ENCODE results near the gene ANKRD33B.

Gene ANKRD33B

DNA sequence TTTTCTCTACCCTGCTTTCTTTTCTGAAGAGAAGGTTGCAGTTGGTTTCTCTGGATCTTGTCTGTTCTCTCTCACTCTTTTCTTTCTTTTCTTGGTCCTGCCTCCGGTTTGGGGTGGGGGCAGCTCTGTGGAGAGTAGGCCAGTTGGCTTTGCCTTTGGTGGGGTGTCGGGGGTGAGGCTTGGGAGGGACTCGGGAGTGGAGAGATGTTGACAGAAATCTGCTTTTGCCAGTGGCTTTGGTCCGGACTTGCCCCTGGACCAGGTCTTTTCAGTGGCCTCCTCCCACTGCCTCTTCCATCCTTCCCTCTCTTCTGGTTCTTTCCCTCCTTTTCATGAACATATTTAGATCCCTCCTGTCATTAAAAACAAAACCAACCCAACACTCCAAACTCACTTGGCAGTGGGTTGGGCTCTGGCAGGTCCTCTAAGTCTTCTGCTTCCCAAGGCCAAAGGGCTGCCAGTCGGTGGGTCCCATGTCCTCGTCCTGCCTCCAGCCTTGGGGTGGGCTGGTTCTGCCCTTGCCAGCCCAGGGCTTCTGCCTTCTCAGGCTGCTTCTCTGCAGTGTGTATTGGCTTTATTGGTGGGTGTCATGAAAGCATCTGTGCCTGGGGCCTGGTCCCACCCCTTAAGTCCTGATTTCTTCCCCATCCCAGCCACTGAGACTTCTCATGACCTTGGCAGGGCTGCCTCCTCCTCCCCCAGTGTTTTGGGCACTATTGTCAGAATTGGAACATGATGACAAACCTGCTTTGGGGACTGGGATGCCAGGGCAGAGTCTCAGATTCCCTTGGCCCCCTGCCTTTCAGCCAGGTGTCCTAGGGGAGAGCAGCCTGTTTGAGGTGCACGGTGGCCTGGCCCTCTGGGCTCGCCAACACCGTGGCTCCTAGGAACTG, 16.9 kb downstream of the ANKRD33B start:
- DNase-seq (ENCODE audit: low read depth), result no peak
- TF ChIP-seq, protein P1, sequence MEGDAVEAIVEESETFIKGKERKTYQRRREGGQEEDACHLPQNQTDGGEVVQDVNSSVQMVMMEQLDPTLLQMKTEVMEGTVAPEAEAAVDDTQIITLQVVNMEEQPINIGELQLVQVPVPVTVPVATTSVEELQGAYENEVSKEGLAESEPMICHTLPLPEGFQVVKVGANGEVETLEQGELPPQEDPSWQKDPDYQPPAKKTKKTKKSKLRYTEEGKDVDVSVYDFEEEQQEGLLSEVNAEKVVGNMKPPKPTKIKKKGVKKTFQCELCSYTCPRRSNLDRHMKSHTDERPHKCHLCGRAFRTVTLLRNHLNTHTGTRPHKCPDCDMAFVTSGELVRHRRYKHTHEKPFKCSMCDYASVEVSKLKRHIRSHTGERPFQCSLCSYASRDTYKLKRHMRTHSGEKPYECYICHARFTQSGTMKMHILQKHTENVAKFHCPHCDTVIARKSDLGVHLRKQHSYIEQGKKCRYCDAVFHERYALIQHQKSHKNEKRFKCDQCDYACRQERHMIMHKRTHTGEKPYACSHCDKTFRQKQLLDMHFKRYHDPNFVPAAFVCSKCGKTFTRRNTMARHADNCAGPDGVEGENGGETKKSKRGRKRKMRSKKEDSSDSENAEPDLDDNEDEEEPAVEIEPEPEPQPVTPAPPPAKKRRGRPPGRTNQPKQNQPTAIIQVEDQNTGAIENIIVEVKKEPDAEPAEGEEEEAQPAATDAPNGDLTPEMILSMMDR (conservative IDR thresholded peaks at IDR 0.05; ENCODE audit: control insufficient read depth, insufficient read depth, low read depth, low read length), result no peak
- H3K4me3 ChIP-seq (ENCODE audit: control insufficient read depth, low read depth, low read length), result no peak overlapping the region

DNA sequence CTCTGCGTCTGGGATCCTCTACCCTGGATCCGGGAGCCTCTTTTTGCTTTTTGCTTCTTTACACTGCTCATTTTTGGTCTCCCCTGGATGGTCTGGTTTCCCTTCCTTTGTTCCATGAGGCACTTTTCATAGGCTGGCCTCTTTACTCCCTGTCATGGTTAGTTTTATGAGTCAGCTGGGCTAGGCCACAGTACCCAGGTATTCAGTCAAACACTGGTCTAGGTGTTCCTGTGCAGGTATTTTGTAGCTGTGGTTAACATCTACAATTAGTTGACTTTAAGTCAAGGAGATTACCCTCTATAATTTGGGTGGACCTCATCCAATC, 17.5 kb downstream of the ANKRD33B start:
- DNase-seq (ENCODE audit: low read depth), result no peak
- no peak overlapping the region for H3K4me3 ChIP-seq (ENCODE audit: control insufficient read depth, low read depth, low read length)

DNA sequence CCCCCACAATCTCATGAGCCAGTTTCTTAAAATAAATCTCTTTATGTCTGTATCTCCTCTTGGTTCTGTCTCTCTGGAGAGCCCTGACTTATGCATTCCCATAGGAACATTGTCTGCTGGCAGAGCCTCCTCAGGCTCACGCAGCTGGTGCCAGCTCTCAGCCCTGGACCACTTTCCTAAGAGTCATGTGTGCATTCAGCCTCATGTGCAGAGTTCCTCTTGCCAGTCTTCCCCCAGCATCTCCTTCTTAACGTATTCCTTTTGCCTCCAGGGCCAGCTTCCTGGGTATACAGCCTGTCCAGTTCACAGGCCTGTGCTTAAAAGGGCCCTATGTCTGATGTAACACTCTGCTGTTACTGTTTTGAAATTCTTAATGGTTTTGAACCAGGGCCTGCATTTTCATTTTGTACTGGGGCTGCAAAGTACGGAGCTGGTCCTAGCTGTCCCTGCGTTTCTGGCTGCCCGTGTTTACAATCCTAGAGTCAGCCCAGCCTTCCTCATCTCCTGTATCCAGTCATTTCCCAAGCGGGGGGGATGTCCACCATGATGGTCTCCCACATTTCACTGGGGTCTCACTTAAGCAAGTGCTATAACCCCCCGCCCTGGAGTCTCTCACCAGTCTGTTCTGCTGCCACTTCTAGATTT, 18.1 kb downstream of the ANKRD33B start:
- H3K4me3 ChIP-seq (ENCODE audit: control insufficient read depth, low read depth, low read length), result no peak overlapping the region
- TF ChIP-seq, protein P1 (conservative IDR thresholded peaks at IDR 0.05; ENCODE audit: control insufficient read depth, insufficient read depth, low read depth, low read length), result no peak
- DNase-seq (ENCODE audit: low read depth), result no peak

More for the DNA sequence above, 17.5 kb downstream of the ANKRD33B start:
- TF ChIP-seq, protein P1 (conservative IDR thresholded peaks at IDR 0.05; ENCODE audit: control insufficient read depth, insufficient read depth, low read depth, low read length), result no peak

DNA sequence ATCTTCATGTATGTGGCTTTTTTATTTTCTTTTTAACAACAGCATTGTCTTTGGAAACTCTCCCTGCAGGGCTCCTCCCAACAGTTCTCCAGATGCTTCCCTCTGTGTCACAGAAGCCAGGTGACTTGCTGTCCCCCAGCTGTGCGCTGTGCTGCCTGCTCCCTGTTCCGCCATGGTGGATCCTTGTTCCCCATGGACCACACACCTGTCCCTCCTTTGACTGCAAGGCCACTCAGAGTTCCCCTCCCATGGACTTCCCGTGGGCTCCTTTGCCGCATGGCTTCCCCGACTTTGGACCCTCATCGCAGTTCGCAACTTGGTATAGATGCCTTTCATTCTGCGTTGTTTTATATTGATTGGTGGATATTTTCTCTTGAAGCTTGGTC, 18.6 kb downstream of the ANKRD33B start:
- TF ChIP-seq, protein P1 (conservative IDR thresholded peaks at IDR 0.05; ENCODE audit: control insufficient read depth, insufficient read depth, low read depth, low read length), result no peak
- DNase-seq (ENCODE audit: low read depth), result no peak
- no peak overlapping the region for H3K4me3 ChIP-seq (ENCODE audit: control insufficient read depth, low read depth, low read length)

DNA sequence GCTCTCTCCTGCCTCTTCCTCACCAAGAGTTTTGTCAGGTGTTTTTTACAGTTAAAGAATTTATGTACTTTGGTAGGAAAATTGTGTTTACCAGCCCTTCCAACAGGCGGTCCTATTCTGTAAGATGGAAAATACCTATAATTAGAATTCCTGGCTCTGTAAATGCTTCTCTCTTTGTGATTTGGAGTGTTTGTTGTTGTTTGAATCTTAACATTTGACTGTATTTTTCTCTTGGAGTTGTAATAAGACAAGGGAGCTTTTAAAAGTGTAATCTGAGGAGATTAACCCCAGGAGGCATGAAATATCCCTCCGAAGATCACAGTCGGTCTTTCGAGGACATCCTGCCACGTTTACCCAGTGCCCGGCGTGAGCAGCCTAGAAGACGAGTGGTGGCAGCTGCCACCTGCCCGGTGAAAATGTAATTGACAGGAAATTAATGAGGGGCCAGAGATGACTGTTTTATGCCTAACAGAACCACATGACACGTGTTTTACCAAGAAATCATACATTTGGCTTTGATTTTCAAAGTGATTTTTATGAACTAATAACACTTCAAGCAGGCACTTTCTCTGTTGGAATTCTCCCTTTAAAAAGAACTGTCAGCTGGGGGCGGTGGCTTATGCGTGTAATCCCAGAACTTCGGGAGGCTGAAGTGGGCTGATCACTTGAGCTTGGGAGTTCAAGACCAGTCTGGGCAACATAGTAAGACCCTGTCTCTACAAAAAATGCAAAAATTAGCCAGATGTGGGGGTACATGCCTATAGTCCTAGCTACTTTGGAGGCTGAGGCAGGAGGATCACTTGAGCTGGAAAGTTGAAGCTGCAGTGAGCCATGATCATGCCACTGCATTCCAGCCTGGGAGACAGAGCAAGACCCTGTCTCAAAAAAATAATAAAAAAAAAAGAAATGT, 20.0 kb downstream of the ANKRD33B start:
- H3K4me3 ChIP-seq (ENCODE audit: control insufficient read depth, low read depth, low read length), result no peak overlapping the region
- TF ChIP-seq, protein P1 (conservative IDR thresholded peaks at IDR 0.05; ENCODE audit: control insufficient read depth, insufficient read depth, low read depth, low read length), result no peak
- no peak for DNase-seq (ENCODE audit: low read depth)

DNA sequence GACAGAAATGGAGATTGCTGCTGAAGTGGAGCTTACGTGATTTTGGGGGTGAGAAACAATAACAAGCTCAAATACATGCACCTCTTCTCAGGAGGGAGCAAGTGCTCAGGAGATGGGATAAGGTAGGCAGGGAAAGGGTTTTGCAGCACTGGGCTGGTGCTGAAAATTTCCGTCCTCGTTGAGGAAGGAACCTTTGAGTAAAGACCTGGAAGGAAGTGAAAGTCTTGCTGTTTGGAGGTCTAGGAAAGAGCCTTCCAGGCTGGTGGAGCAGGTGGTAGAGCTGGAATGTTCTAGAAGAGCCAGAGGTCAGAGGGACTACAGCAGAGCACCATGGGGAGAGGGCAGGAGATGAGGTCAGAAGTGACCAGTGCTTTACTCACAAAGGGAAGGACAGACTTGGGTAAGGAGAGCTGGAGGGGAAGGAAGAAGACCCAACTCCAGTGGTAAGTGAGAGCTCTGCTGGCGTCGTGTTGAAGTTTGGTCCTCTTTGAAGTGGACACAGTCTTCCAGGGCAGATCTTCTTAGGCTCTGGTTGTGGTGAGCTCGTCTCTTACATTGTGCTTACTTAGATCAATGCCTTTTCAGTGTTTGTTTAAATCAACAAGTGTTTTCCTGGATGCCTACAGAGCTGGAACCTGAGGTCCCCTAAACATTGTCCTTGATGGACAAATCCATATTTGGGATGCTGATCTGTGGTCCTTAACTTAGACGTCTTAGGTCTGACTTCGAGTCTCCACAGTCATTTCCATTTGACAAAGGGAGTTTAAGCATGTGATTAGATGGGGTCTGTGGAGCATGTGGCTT, 21.0 kb downstream of the ANKRD33B start:
- DNase-seq (ENCODE audit: low read depth), result peak; percentile 44
- TF ChIP-seq, protein P1 (conservative IDR thresholded peaks at IDR 0.05; ENCODE audit: control insufficient read depth, insufficient read depth, low read depth, low read length), result no peak
- no peak overlapping the region for H3K4me3 ChIP-seq (ENCODE audit: control insufficient read depth, low read depth, low read length)

Measured in fibroblast of mammary gland (primary cell).